A673 (cell line): Measurements from ENCODE around the gene METTL26. TPM values are rescaled to one million over a fixed set of nuclear protein-coding genes. Genes with fewer than 3 reads are reported as not detected.

Experiments
- BruUV-seq: library from RNA; stranded (reverse); fragments of 400-500 nt; replicated peaks from 2 replicates; lab custom pipeline; 2021; lab: Mats Ljungman, UMichigan
- CTCF ChIA-PET: fragments of 300-600 bp; sonication (Branson Sonifier 250); formaldehyde crosslinking; loops from one replicate; lab custom pipeline; 2022; ENCODE audit warnings: antibody characterized with exemption; lab: Charles Lee
- POLR2A ChIA-PET: fragments of 300-600 bp; sonication (Branson Sonifier 250); formaldehyde crosslinking; loops from one replicate; lab custom pipeline; 2022; ENCODE audit warnings: antibody characterized with exemption; ENCODE audit not compliant: low non-redundant PET; lab: Charles Lee
- DNase-seq: peaks from one replicate; pipeline ENCODE4 v3.0.0-alpha.2; 2015; ENCODE audit warnings: low spot score
- H3K27ac ChIP-seq: fragments of 200-600 bp; sonication (generic); 2 replicates; pipeline ENCODE4 v1.5.1; 2016; ENCODE audit warnings: mixed run types, low read depth, mild to moderate bottlenecking, mixed read lengths, antibody characterized with exemption, low read length; ENCODE audit not compliant: poor library complexity, severe bottlenecking
- H3K27me3 ChIP-seq: fragments of 200-600 bp; sonication (generic); replicated peaks from 2 replicates; pipeline ENCODE4 v1.6.1; 2017; ENCODE audit warnings: mixed run types, low read depth, mild to moderate bottlenecking, mixed read lengths, antibody characterized with exemption, low read length; ENCODE audit not compliant: insufficient read depth, poor library complexity
- H3K36me3 ChIP-seq: fragments of 200-600 bp; sonication (generic); 2 replicates; pipeline ENCODE4 v1.6.1; 2016; ENCODE audit warnings: mixed run types, mild to moderate bottlenecking, mixed read lengths, antibody characterized with exemption, low read length; ENCODE audit not compliant: insufficient read depth, poor library complexity, severe bottlenecking
- H3K4me1 ChIP-seq: fragments of 200-600 bp; sonication (generic); 2 replicates; pipeline ENCODE4 v1.6.1; 2017; ENCODE audit warnings: mixed run types, mild to moderate bottlenecking, mixed read lengths, antibody characterized with exemption, low read length; ENCODE audit not compliant: insufficient read depth, poor library complexity, severe bottlenecking
- H3K4me3 ChIP-seq: fragments of 200-600 bp; sonication (generic); 2 replicates; pipeline ENCODE4 v1.5.1; 2016; ENCODE audit warnings: low read depth, mixed run types, mild to moderate bottlenecking, mixed read lengths, low read length; ENCODE audit not compliant: poor library complexity, severe bottlenecking
- H3K9me3 ChIP-seq: fragments of 200-600 bp; sonication (generic); 2 replicates; pipeline ENCODE4 v1.6.1; 2016; ENCODE audit warnings: mixed run types, low read depth, mild to moderate bottlenecking, mixed read lengths, antibody characterized with exemption, low read length; ENCODE audit not compliant: poor library complexity, severe bottlenecking
- CTCF ChIP-seq: fragments of 300-800, 200-600 bp; sonication (generic); conservative IDR thresholded peaks from 2 replicates; pipeline ENCODE4 v1.5.1; 2017; ENCODE audit warnings: low read depth, mild to moderate bottlenecking, antibody characterized with exemption, low read length, moderate library complexity, mixed read lengths
- EZH2 ChIP-seq: fragments of 200-600 bp; sonication (generic); IDR thresholded peaks from 2 replicates; pipeline ENCODE4 v1.6.1; 2017; ENCODE audit warnings: borderline replicate concordance, low read depth, mild to moderate bottlenecking, mixed read lengths, antibody characterized with exemption, low read length; ENCODE audit not compliant: poor library complexity, severe bottlenecking
- intact Hi-C: fragments of 100-400 bp; cut with micrococcal nuclease; formaldehyde crosslinking; loops from one replicate; pipeline ENCODE4 v1.10.0; 2022; ENCODE audit not compliant: unreplicated experiment
- total RNA-seq: library from RNA; stranded (reverse); gene quantifications from 2 replicates; pipeline ENCODE4 v1.2.3, GENCODE V29; 2021

The METTL26 gene
- total RNA-seq, 1 experiment from 2014 or later: 138 TPM

- TF ChIP-seq CTCF: no peak
- TF ChIP-seq EZH2: no peak
- ChIA-PET POLR2A (no interaction called here), CTCF (no interaction called here)
- Histone ChIP-seq H3K36me3 (peaks cover 4% of the 10 kb centered on the region), H3K27me3 (no peaks in the 10 kb centered on the region), H3K4me3 (no peak overlapping the region), H3K9me3 (no peaks in the 10 kb centered on the region), H3K27ac (no peak overlapping the region), H3K4me1 (peaks cover 6% of the 10 kb centered on the region)
- intact Hi-C loops: no loop called here
- DNase-seq: no peak
- BruUV-seq: no TSS peak
Measured at GRCh38 chr16:659618-660017, 23.5 kb upstream of the METTL26 start.

- TF ChIP-seq EZH2 (no peak), CTCF (0 out of 2 replicates have a peak, but pooled peaks have one; percentile 13)
- Histone ChIP-seq H3K4me1 (peaks cover 6% of the 10 kb centered on the region), H3K27me3 (no peaks in the 10 kb centered on the region), H3K9me3 (no peaks in the 10 kb centered on the region), H3K4me3 (no peak overlapping the region), H3K36me3 (peaks cover 4% of the 10 kb centered on the region), H3K27ac (no peak overlapping the region)
- BruUV-seq: no TSS peak
- CTCF ChIA-PET: interaction anchor here (0.6 kb wide), 1 partner anchor 22 kb away, joined by 10 read pairs; no protein-coding TSS in a partner anchor
- POLR2A ChIA-PET: no interaction called here
- DNase-seq: no peak
- intact Hi-C loops: no loop called here
Measured at GRCh38 chr16:658679-659571, 22.8 kb upstream of the METTL26 start.

- Histone ChIP-seq H3K27me3 (no peaks in the 10 kb centered on the region), H3K27ac (no peak overlapping the region), H3K4me3 (no peak overlapping the region), H3K36me3 (peaks cover 4% of the 10 kb centered on the region), H3K9me3 (no peaks in the 10 kb centered on the region), H3K4me1 (peaks cover 6% of the 10 kb centered on the region)
- POLR2A ChIA-PET: no interaction called here
- CTCF ChIA-PET: no interaction called here
- no peak for TF ChIP-seq EZH2
- no peak for TF ChIP-seq CTCF
- BruUV-seq: no TSS peak
- intact Hi-C loops: no loop called here
- no peak for DNase-seq
Measured at GRCh38 chr16:657487-657886, 21.4 kb upstream of the METTL26 start.
